HepG2 (cell line): ENCODE results near the gene KLC4. TPM values are rescaled to one million over a fixed set of nuclear protein-coding genes. Genes with fewer than 3 reads are reported as not detected.

ENCODE experiments used
- CHD4 ChIP-seq: fragments of 200-600 bp; sonication (generic); IDR thresholded peaks from 2 replicates; pipeline ENCODE4 v1.7.0; 2017; ENCODE audit warnings: mild to moderate bottlenecking, low read length, borderline replicate concordance
- DNMT3B ChIP-seq: conservative IDR thresholded peaks from 2 replicates; pipeline ENCODE4 v1.6.1; 2016; ENCODE audit warnings: missing biosample characterization, control low read depth
- GLI4 ChIP-seq: sonication (generic); formaldehyde crosslinking; IDR thresholded peaks from 2 replicates; pipeline ENCODE4 v1.5.1; 2020; ENCODE audit warnings: missing genetic modification reagents, mild to moderate bottlenecking, moderate library complexity, borderline replicate concordance
- GPN1 ChIP-seq: sonication (generic); formaldehyde crosslinking; IDR thresholded peaks from 2 replicates; pipeline ENCODE4 v1.5.1; 2020; ENCODE audit warnings: missing genetic modification reagents, borderline replicate concordance
- HDAC1 ChIP-seq: sonication (generic); formaldehyde crosslinking; IDR thresholded peaks from 2 replicates; pipeline ENCODE4 v1.5.1; 2020; ENCODE audit warnings: mild to moderate bottlenecking, missing genetic modification reagents
- NFE2L2 ChIP-seq: fragments of 150-350 bp; IDR thresholded peaks from 2 replicates; pipeline ENCODE4 v1.6.1; 2014; ENCODE audit warnings: low read length
- NFYB ChIP-seq: sonication (generic); formaldehyde crosslinking; IDR thresholded peaks from 2 replicates; pipeline ENCODE4 v1.4.0; 2020; ENCODE audit warnings: missing genetic modification reagents
- NR2C2 ChIP-seq: sonication (generic); formaldehyde crosslinking; IDR thresholded peaks from 2 replicates; pipeline ENCODE4 v1.4.0; 2020; ENCODE audit warnings: missing genetic modification reagents, mild to moderate bottlenecking, moderate library complexity, borderline replicate concordance
- NR3C1 ChIP-seq: sonication (generic); formaldehyde crosslinking; IDR thresholded peaks from 2 replicates; pipeline ENCODE4 v1.4.0; 2020; ENCODE audit warnings: missing genetic modification reagents
- POGZ ChIP-seq: sonication (generic); formaldehyde crosslinking; IDR thresholded peaks from 2 replicates; pipeline ENCODE4 v1.4.0; 2020; ENCODE audit warnings: mild to moderate bottlenecking, missing genetic modification reagents
- REXO4 ChIP-seq: sonication (generic); formaldehyde crosslinking; IDR thresholded peaks from 2 replicates; pipeline ENCODE4 v1.8.0; 2022; ENCODE audit warnings: missing genetic modification reagents, mild to moderate bottlenecking, borderline replicate concordance
- RORA ChIP-seq: sonication (generic); formaldehyde crosslinking; IDR thresholded peaks from 2 replicates; pipeline ENCODE4 v1.5.0; 2020; ENCODE audit warnings: mild to moderate bottlenecking, missing genetic modification reagents, moderate library complexity
- SKI ChIP-seq: fragments of 450-650 bp; IDR thresholded peaks from one replicate; pipeline ENCODE4 v1.6.1; 2018; ENCODE audit warnings: mild to moderate bottlenecking; ENCODE audit not compliant: partially characterized antibody
- SKIL ChIP-seq: sonication (generic); formaldehyde crosslinking; IDR thresholded peaks from 2 replicates; pipeline ENCODE4 v1.8.0; 2022; ENCODE audit warnings: missing genetic modification reagents, mild to moderate bottlenecking, moderate library complexity, borderline replicate concordance
- TBX3 ChIP-seq: fragments of 450-650 bp; IDR thresholded peaks from 2 replicates; pipeline ENCODE4 v1.6.1; 2017; ENCODE audit warnings: antibody characterized with exemption, mild to moderate bottlenecking, inconsistent platforms, borderline replicate concordance
- ZBTB25 ChIP-seq: IDR thresholded peaks from 2 replicates; pipeline ENCODE4 v1.6.1; 2018; ENCODE audit warnings: missing genetic modification reagents
- ZBTB43 ChIP-seq: sonication (generic); formaldehyde crosslinking; conservative IDR thresholded peaks from 2 replicates; pipeline ENCODE4 v1.4.0; 2020; ENCODE audit warnings: missing genetic modification reagents
- ZFP82 ChIP-seq: sonication (generic); formaldehyde crosslinking; IDR thresholded peaks from 2 replicates; pipeline ENCODE4 v1.5.1; 2020; ENCODE audit warnings: mild to moderate bottlenecking, missing genetic modification reagents, borderline replicate concordance
- ZNF234 ChIP-seq: sonication (generic); formaldehyde crosslinking; conservative IDR thresholded peaks from 2 replicates; pipeline ENCODE4 v1.5.1; 2020; ENCODE audit warnings: mild to moderate bottlenecking, missing genetic modification reagents
- ZNF557 ChIP-seq: sonication (generic); formaldehyde crosslinking; IDR thresholded peaks from 2 replicates; pipeline ENCODE4 v1.4.0; 2020; ENCODE audit warnings: missing genetic modification reagents
- ZNF660 ChIP-seq: sonication (generic); formaldehyde crosslinking; IDR thresholded peaks from 2 replicates; pipeline ENCODE4 v1.5.1; 2020; ENCODE audit warnings: mild to moderate bottlenecking, low read depth, missing genetic modification reagents, borderline replicate concordance
- polyA plus RNA-seq, 8 experiments: library from polyadenylated mRNA; depleted of rRNA in 3 of 8; stranded (reverse) in 7 of 8; unstranded in 1 of 8; fragments of >200 nt; fragmentation: Illumina TruSeq in 4 of 8; extraction: Trizol in 4 of 8; gene quantifications; 2 replicates each; pipeline versions ENCODE4 v1.2.1 to v1.2.3, GENCODE V29; 2011 to 2016; ENCODE audit warnings: low read depth in 4 of 8, missing spikeins in 1 of 8, mixed read lengths in 1 of 8; ENCODE audit not compliant: insufficient read depth in 1 of 8
- total RNA-seq, 5 experiments: library from RNA; depleted of rRNA; stranded (reverse); fragments of >200 nt; fragmentation: Illumina TruSeq; extraction: Trizol; gene quantifications; 2 replicates each; pipeline ENCODE4 v1.2.3, GENCODE V29; 2016; ENCODE audit warnings: low read depth in 1 of 5
- TF ChIP-seq, protein P1 (sequence below): sonication (generic); formaldehyde crosslinking; IDR thresholded peaks from 2 replicates; pipeline ENCODE4 v1.5.1; 2020; ENCODE audit warnings: mild to moderate bottlenecking, missing genetic modification reagents, moderate library complexity

Gene KLC4
- total and polyA plus RNA-seq, 2 of the 13 experiments (the other 11 are each of a cell fraction or from before 2014, with no cell fraction given): 45.4 to 70.4 TPM

DNA sequence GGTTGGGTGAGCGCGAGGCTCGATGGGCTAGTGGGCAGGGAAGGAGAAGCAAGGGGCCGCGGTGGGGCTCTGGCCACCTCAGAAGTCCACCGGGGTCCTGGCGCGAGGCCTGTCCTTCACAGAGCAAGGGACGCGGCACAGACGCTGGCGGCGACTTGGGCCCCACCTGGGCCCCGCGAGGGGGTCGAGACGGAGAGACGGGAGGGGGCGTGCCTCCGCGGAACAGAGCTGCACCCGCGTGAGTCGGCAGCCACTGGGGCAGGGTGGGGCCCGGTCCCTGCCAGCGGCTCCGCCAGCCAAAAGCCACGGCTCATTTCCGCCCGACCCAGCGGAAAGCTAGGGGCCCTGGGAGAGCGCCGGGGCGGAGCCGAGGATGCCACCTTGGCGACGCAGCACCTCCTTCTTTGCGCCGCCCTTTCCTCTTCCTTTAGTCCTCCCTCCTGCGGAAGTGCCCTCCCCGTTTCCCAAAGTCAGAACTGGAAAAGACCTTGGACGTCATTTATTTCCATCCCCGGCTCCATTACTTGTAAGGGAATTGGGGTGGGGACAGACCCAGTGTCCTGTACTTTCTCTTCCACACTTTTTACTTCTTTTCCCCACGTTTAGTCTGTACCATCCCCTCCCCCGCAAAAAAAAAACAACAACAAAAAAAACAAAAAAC lies 5.8 kb upstream of the KLC4 start, which contains the start of gene CUL7 (continued):
- TF ChIP-seq NR2C2 (CRISPR knock-in tag) (peak; percentile 72), ZNF557 (CRISPR knock-in tag) (peak; percentile 70), GLI4 (CRISPR knock-in tag) (no peak), NFYB (CRISPR knock-in tag) (peak; percentile 57; the same call in 1 of the 2 replicates), NFE2L2 (no peak), NR3C1 (CRISPR knock-in tag) (peak; percentile 86; the same call in 1 of the 2 replicates), SKIL (no peak; the same call in 1 of the 2 replicates), HDAC1 (peak; percentile 97), ZBTB43 (CRISPR knock-in tag) (peak; percentile 73), ZNF660 (CRISPR knock-in tag) (no peak), CHD4 (no peak), POGZ (CRISPR knock-in tag) (peak; percentile 72), RORA (CRISPR knock-in tag) (no peak), ZBTB25 (peak; percentile 92), TBX3 (no peak), ZNF234 (peak; percentile 93; the same call in 1 of the 2 replicates), ZFP82 (CRISPR knock-in tag) (peak; percentile 97; the same call in 1 of the 2 replicates), SKI (peak; percentile 70), GPN1 (CRISPR knock-in tag) (no peak), REXO4 (CRISPR knock-in tag) (0 out of 2 replicates have a peak, but pooled peaks have one; percentile 72), DNMT3B (CRISPR knock-in tag) (peak; percentile 91; the same call in 1 of the 2 replicates)
- TF ChIP-seq, protein P1, sequence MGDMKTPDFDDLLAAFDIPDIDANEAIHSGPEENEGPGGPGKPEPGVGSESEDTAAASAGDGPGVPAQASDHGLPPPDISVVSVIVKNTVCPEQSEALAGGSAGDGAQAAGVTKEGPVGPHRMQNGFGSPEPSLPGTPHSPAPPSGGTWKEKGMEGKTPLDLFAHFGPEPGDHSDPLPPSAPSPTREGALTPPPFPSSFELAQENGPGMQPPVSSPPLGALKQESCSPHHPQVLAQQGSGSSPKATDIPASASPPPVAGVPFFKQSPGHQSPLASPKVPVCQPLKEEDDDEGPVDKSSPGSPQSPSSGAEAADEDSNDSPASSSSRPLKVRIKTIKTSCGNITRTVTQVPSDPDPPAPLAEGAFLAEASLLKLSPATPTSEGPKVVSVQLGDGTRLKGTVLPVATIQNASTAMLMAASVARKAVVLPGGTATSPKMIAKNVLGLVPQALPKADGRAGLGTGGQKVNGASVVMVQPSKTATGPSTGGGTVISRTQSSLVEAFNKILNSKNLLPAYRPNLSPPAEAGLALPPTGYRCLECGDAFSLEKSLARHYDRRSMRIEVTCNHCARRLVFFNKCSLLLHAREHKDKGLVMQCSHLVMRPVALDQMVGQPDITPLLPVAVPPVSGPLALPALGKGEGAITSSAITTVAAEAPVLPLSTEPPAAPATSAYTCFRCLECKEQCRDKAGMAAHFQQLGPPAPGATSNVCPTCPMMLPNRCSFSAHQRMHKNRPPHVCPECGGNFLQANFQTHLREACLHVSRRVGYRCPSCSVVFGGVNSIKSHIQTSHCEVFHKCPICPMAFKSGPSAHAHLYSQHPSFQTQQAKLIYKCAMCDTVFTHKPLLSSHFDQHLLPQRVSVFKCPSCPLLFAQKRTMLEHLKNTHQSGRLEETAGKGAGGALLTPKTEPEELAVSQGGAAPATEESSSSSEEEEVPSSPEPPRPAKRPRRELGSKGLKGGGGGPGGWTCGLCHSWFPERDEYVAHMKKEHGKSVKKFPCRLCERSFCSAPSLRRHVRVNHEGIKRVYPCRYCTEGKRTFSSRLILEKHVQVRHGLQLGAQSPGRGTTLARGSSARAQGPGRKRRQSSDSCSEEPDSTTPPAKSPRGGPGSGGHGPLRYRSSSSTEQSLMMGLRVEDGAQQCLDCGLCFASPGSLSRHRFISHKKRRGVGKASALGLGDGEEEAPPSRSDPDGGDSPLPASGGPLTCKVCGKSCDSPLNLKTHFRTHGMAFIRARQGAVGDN (CRISPR knock-in tag): peak; percentile 94
